HL-60 (cell line): Measurements from ENCODE around the gene IBTK.

ENCODE experiments used
- CTCF ChIP-seq: IDR thresholded peaks from one replicate; pipeline ENCODE4 v1.5.1; 2011; ENCODE audit warnings: low read length, control low read depth, inconsistent platforms; ENCODE audit not compliant: insufficient read depth
- GABPA ChIP-seq: IDR thresholded peaks from 2 replicates; pipeline ENCODE4 v1.6.1; 2012; ENCODE audit warnings: low read depth
- POLR2AphosphoS5 ChIP-seq: IDR thresholded peaks from 2 replicates; pipeline ENCODE4 v1.6.1; 2012; ENCODE audit warnings: low read depth

GRCh38 chr6:82260997-82261732 is 13.6 kb upstream of the IBTK start:
- TF ChIP-seq CTCF (no peak), POLR2AphosphoS5 (no peak), GABPA (no peak)
